Adrenal gland (tissue), 19 donors: ENCODE measurements around the gene RCCD1. TPM values are rescaled to one million over a fixed set of nuclear protein-coding genes. Genes with fewer than 3 reads are reported as not detected.
A peak's percentile ranks its signal among the peaks of the same experiment; 100 is the strongest.

Experiments used
- DNase-seq, 7 donors: peaks; one replicate each; pipeline ENCODE4 v3.0.0-alpha.2; 2019 to 2020
- H3K27ac ChIP-seq, 5 donors: fragments of 200-600 bp; sonication (generic) in 4 of 5; 1 replicate in 3 of 5; 2 replicates in 2 of 5; pipeline versions ENCODE4 v1.5.1 to v1.8.0; 2016 to 2020; ENCODE audit warnings: mild to moderate bottlenecking in 1 of 5
- H3K27me3 ChIP-seq: fragments of 200-600 bp; 2 replicates; pipeline ENCODE4 v1.8.0; 2021
- H3K36me3 ChIP-seq, 2 donors: fragments of 200-600 bp; replicated peaks in 1 of 2; 1 replicate in 1 of 2; 2 replicates in 1 of 2; pipeline versions ENCODE4 v1.5.1 to v1.8.0; 2018 to 2022
- H3K4me1 ChIP-seq, 2 donors: fragments of 200-600 bp; replicated peaks in 1 of 2; 1 replicate in 1 of 2; 2 replicates in 1 of 2; pipeline versions ENCODE4 v1.5.1 to v1.8.0; 2018 to 2021
- H3K4me3 ChIP-seq, 4 donors: fragments of 200-600 bp; sonication (generic) in 3 of 4; one replicate each; pipeline ENCODE4 v1.5.1; 2016 to 2018
- H3K9me3 ChIP-seq, 3 donors: fragments of 200-600 bp; sonication (generic) in 1 of 3; replicated peaks in 1 of 3; 1 replicate in 2 of 3; 2 replicates in 1 of 3; pipeline versions ENCODE4 v1.5.1 to v1.8.0; 2016 to 2021
- CTCF ChIP-seq, 6 experiments: fragments of 450-650 bp in 4 of 6; fragments of 200-600 bp in 2 of 6; sonication (generic) in 1 of 6; IDR thresholded peaks; 1 replicate in 5 of 6; 2 replicates in 1 of 6; pipeline versions ENCODE4 v1.5.1 to v1.8.0; 2016 to 2021; ENCODE audit warnings: antibody characterized with exemption in 6 of 6, mild to moderate bottlenecking in 2 of 6, moderate library complexity in 1 of 6
- POLR2A ChIP-seq, 2 donors: fragments of 450-650 bp; IDR thresholded peaks; one replicate each; pipeline ENCODE4 v1.6.1; 2017; ENCODE audit warnings: antibody characterized with exemption in 2 of 2, mild to moderate bottlenecking in 2 of 2, moderate library complexity in 1 of 2
- WGBS, 4 donors: extraction: QIAGEN DNeasy Blood & Tissue Kit in 2 of 4; methylation state at CpG; one replicate each; pipeline versions ENCODE4 v1.1.5 to v1.1.7; 2013 to 2017; 5-methylcytosine and 5-hydroxymethylcytosine counted together
- intact Hi-C, 2 donors: fragments of 100-400 bp; cut with DNase I; formaldehyde crosslinking; loops; one replicate each; pipeline versions ENCODE4 v1.14.1 to v1.15.0; 2022 to 2023
- long read RNA-seq, 10 donors: library from polyadenylated mRNA in 3 of 10; unstranded in 2 of 10; stranded (forward) in 1 of 10; transcript quantifications; one replicate each; pipeline ENCODE4 v2.0.0 and lab custom pipeline, GENCODE V29; 2021 to 2026
- polyA plus RNA-seq, 3 donors: library from polyadenylated mRNA; stranded (reverse); fragments of 200-250 nt in 2 of 3; fragments of 350-450 nt in 1 of 3; fragmentation: Illumina TruSeq in 1 of 3; extraction: RNeasy Lipid Tissue Mini Kit (QIAGEN cat#74804) in 1 of 3; gene quantifications; one replicate each; pipeline ENCODE4 v1.2.3, GENCODE V29; 2013 to 2014
- total RNA-seq, 9 donors: library from RNA; depleted of rRNA in 4 of 9; stranded (reverse); fragments of >200 nt in 4 of 9; fragments of 120-200 nt in 1 of 9; fragmentation: NEBNext Ultra II Directional in 1 of 9; extraction: Animal tissue kit (Norgen Biotek cat#: 25700) in 1 of 9; gene quantifications; one replicate each; pipeline versions ENCODE4 v1.1.0 to v1.2.4, GENCODE V29; 2013 to 2023
- donor health status: healthy with polysubstance abuse.
- donor health status: Bipolar disorder and iron deficiency.
- donor health status: DM: yes; HTN: yes; CAD: no.
- donor health status: DM: no; HTN: no; CAD: no.
- donor health status: DM: no; HTN: no; CAD: no.
- donor health status: DM: yes; HTN: yes; CAD: no.

Gene RCCD1
- total RNA-seq (10 to 100 TPM in 8 of 9 donors, 1 to 10 TPM in 1; 8.1 to 38.7 (median 19.1) TPM), polyA plus RNA-seq (10 to 100 TPM in 2 of 3 donors, 1 to 10 TPM in 1; 7.7 to 17.4 (median 13.5) TPM)
- long read RNA-seq, donor 1: 0 reads
- long read RNA-seq, donor 2, partial matches to known transcripts: 12 of 13 reads
- long read RNA-seq, donor 2, other reads (novel, unspliced or antisense): 0 of 13 reads
- long read RNA-seq, donor 3, partial matches to known transcripts: 10 of 11 reads
- long read RNA-seq, donor 3, other reads (novel, unspliced or antisense): 0 of 11 reads
- long read RNA-seq, donor 4, partial matches to known transcripts: 7 of 14 reads
- long read RNA-seq, donor 4, other reads (novel, unspliced or antisense): 5 of 14 reads
- long read RNA-seq, donor 5, transcript RCCD1-201 (8 exons, 2,689 nt): major isoform, 21 of 67 reads
- long read RNA-seq, donor 5, partial matches to known transcripts: 34 of 67 reads
- long read RNA-seq, donor 5, other reads (novel, unspliced or antisense): 12 of 67 reads
- long read RNA-seq, donor 6, partial matches to known transcripts: 5 of 7 reads
- long read RNA-seq, donor 6, other reads (novel, unspliced or antisense): 2 of 7 reads
- long read RNA-seq, donor 7, partial matches to known transcripts: 7 of 7 reads
- long read RNA-seq, donor 7, other reads (novel, unspliced or antisense): 0 of 7 reads
- long read RNA-seq, donor 8, partial matches to known transcripts: 0 of 1 reads
- long read RNA-seq, donor 8, other reads (novel, unspliced or antisense): 0 of 1 reads
- long read RNA-seq, donor 9, partial matches to known transcripts: 11 of 11 reads
- long read RNA-seq, donor 9, other reads (novel, unspliced or antisense): 0 of 11 reads
- long read RNA-seq, donor 10: 0 reads

GRCh38 chr15:90954712-90955623 is at the start of gene RCCD1:
TSS of gene RCCD1 (plus strand) at chr15:90954884. CDS start at chr15:90956735, 1,851 bp downstream.
- Histone ChIP-seq H3K9me3 (no peaks in the 10 kb centered on the region), H3K4me1 (peaks cover 12 to 25% of the 10 kb centered on the region in 2 donors), H3K36me3 (peaks cover 0 to 40% of the 10 kb centered on the region in 2 donors), H3K27me3 (no peaks in the 10 kb centered on the region), H3K4me3 (peak within 1 kb of the TSS; percentile 44 to 87 (median 69)), H3K27ac (peak within 1 kb of the TSS; percentile 60 to 97 (median 83))
- 0 to 2% (median 1%) methylated on average over 19 to 69 of the region's 69 CpGs for WGBS, 4 donors
- intact Hi-C loops: loop anchor here (5.0 to 10.0 kb wide), 3 partner anchors 42 to 82 kb away; no protein-coding TSS in a partner anchor
- TF ChIP-seq POLR2A (IDR thresholded peaks at IDR 0.05): peak in 1 of 2 donors; percentile 61
- no peak for TF ChIP-seq CTCF (IDR thresholded peaks at IDR 0.05)
- peak; percentile 93 to 98 (median 97) for DNase-seq

- Histone ChIP-seq H3K36me3 (peaks cover 0 to 57% of the 10 kb centered on the region in 2 donors), H3K9me3 (no peaks in the 10 kb centered on the region), H3K27ac (no peak overlapping the region), H3K4me3 (no peak overlapping the region), H3K27me3 (no peaks in the 10 kb centered on the region), H3K4me1 (peaks cover 11 to 17% of the 10 kb centered on the region in 2 donors)
- no peak for DNase-seq
- TF ChIP-seq POLR2A (IDR thresholded peaks at IDR 0.05) (no peak), CTCF (IDR thresholded peaks at IDR 0.05) (no peak)
- 92 to 94% (median 93%) methylated on average over 16 to 28 of the region's 28 CpGs for WGBS, 4 donors
- intact Hi-C loops: no loop called here
Observed at GRCh38 chr15:90905306-90906180, 49.1 kb upstream of the RCCD1 start.

GRCh38 chr15:90906181-90906849 is 48.4 kb upstream of the RCCD1 start:
- H3K9me3 ChIP-seq: no peaks in the 10 kb centered on the region
- DNase-seq: no peak
- WGBS, 4 donors: 90 to 96% (median 93%) methylated on average over 6 to 11 of the region's 11 CpGs
- TF ChIP-seq POLR2A (IDR thresholded peaks at IDR 0.05): no peak
- TF ChIP-seq CTCF (IDR thresholded peaks at IDR 0.05): no peak
- peaks cover 11 to 16% of the 10 kb centered on the region in 2 donors for H3K4me1 ChIP-seq
- H3K27ac ChIP-seq: no peak overlapping the region
- H3K36me3 ChIP-seq: peaks cover 0 to 65% of the 10 kb centered on the region in 2 donors
- H3K27me3 ChIP-seq: no peaks in the 10 kb centered on the region
- intact Hi-C loops: no loop called here
- no peak overlapping the region for H3K4me3 ChIP-seq
